Measurements from ENCODE around the gene ATG4C.

ATG4C gene

GRCh38 chr1:62912028-62912638 lies 128.2 kb downstream of the ATG4C start:
- peaks cover 2% of the 10 kb centered on the region for H3K27me3 ChIP-seq (ENCODE audit: insufficient read depth, poor library complexity, severe bottlenecking)
- peak in 1 of 2 experiments; percentile 2 for DNase-seq (ENCODE audit: low read depth in 1 of 2, low spot score in 1 of 2)
- TF ChIP-seq GABPA (IDR thresholded peaks at IDR 0.05; ENCODE audit: low read depth) (no peak), SPI1 (IDR thresholded peaks at IDR 0.05; ENCODE audit: borderline replicate concordance, low read depth) (no peak), CTCF (IDR thresholded peaks at IDR 0.05; ENCODE audit: insufficient read depth, low read length) (peak; percentile 79), REST (IDR thresholded peaks at IDR 0.05; ENCODE audit: insufficient replicate concordance, low read depth) (no peak)
- no peak overlapping the region for H3K4me3 ChIP-seq (replicated peaks; ENCODE audit: insufficient read depth, low read length)
- no peak overlapping the region for H3K27ac ChIP-seq (replicated peaks)

Data from HL-60 (cell line).